ENCODE measurements around the gene IFITM1.
"Not testable (repeated sequence)": the region's sequence is repeated elsewhere in the genome, so short reads cannot be mapped to it uniquely, and the experiment has no call there.

The IFITM1 gene

GRCh38 chr11:311013-311748 is 2.7 kb upstream of the IFITM1 start:
- DNase-seq: not testable (repeated sequence)

GRCh38 chr11:312092-312816 is 1.6 kb upstream of the IFITM1 start:
- no peak for DNase-seq

DNA sequence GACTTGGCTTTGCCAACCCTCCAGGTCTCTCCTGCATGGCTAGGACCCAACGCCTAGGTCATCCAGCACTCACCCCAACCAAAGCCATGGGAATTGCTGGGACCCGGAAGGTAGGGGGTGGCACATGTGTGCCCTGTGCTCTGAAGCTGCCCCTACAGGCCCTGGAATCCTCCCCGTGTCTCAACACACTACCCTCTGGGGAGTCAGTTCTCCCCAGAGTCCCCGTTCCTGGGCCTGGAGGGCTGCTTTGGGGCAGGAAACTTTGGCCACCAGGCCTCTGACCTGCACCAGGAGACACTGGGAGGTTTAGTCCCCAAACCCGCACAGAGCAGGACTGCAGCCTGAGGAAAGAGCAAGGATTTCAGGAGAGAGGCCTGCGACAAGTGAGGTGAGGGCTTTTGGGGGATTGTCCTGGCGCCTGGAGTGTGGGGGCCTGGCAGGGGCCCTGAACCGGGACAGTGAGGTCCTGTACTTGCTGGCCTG is 495 bp upstream of the IFITM1 start:
- no peak for DNase-seq

DNA sequence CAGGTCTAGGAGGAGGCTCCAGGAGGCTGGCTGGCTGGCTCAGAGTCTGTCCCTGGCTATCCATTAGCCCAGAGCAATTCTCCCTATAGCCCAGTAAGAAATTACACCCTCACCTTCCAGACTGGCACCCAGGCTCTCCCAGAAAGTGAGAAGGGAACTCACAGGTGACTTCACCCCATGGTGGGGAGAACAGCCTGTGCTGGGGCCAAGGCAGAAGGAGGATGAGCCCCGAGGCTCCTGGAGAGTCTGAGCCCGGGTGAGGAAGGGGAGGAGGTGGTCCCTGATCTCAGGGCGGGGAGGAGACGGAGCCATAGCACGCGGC is 675 bp downstream of the IFITM1 start:
- DNase-seq: not testable (repeated sequence)

DNA sequence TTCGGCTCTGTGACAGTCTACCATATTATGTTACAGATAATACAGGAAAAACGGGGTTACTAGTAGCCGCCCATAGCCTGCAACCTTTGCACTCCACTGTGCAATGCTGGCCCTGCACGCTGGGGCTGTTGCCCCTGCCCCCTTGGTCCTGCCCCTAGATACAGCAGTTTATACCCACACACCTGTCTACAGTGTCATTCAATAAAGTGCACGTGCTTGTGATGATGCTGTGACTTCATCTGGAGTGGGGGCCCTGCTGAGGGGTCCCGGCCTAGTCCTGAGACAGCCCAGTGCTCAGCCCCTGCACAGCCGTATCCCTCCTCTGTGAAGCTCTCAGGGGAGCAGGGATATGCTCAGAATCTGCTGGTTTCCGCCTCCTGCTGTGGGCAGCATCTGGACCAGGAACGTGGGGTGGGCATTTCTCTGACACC is 1.2 kb downstream of the IFITM1 start:
- DNase-seq: no peak

GRCh38 chr11:315516-315994 is 1.7 kb downstream of the IFITM1 start:
- no peak for DNase-seq

DNA sequence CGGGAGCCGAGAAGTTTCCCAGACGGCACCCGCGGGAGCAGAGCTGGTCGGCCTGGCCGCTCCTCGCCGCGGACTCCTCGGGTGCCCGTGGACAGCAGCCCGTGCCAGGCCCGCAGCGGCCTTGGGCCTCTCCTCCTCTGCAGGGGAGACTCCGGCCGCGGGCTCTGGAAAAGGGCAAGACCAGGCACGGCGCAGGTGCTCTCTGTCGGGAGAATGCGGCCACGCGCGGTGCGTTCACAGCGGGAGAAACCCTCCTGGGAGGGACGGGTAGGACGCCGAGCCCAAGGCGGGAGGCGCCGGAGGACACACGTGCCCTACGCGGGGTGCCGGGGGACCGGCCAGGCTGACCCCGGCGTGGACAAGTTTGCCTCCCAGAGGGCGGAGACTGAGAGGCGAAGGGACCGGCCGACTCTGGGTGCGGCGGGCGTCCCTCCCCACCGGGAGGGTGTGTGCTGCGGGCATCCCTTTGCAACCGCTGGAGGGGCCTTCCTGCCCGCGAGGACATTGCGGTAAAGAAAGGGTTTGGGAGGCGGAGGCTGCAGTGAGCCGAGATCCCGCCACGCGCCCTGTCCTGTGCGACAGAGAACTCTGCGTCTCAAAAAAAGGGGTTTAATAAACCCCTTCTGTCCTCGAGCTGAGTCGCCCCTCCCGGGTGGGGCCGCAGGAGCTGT is 2.3 kb downstream of the IFITM1 start:
- no peak for DNase-seq

- no peak for DNase-seq
Measured at GRCh38 chr11:316891-317301, 3.1 kb downstream of the IFITM1 start.

- not testable (repeated sequence) for DNase-seq
Measured at GRCh38 chr11:317668-318404, 4.0 kb downstream of the IFITM1 start.

GRCh38 chr11:318405-319120 is 4.7 kb downstream of the IFITM1 start:
- DNase-seq: not testable (repeated sequence)

DNA sequence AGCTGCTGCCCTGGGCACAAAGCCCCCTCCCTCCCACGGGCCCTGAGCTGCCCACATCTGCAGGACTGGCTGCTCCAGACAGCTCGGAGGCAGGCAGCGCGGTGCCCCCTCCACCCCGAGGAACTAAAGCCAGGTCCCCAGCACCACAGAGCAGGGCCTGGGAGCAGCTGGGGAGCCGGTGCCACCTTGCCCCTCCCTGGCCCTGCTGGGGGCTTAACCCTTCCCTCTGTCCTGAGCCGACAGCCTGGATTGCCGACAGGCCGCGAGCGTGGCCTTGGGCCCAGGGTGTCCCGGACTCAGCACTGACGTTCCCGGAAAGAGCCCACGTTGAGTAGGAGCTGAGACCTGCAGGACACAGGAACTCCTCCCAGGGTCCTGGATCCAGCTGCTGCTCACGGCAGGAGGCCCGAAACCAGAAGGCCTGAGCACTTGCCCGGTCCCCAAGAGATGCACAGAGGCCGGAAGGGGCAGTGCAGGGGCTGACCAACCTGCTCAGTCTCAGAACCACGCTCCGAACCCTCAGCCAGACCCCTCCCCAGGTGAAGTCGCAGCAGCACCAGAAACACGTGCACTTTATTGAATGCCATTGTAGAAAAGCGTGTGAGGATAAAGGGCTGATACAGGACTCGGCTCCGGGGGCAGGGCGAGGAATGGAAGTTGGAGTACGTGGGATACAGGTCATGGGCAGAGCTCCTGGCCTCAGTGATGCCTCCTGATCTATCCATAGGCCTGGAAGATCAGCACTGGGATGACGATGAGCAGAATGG is 5.5 kb downstream of the IFITM1 start:
- DNase-seq: not testable (repeated sequence)

DNA sequence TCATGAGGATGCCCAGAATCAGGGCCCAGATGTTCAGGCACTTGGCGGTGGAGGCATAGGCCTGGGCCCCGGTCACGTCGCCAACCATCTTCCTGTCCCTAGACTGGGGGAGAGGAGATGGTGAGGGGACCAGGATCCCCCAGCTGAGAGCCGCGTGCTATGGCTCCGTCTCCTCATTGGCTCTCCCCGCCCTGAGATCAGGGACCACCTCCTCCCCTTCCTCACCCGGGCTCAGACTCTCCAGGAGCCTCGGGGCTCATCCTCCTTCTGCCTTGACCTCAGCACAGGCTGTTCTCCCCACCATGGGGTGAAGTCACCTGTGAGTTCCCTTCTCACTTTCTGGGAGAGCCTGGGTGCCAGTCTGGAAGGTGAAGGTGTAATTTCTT is 6.0 kb downstream of the IFITM1 start:
- not testable (repeated sequence) for DNase-seq

DNA sequence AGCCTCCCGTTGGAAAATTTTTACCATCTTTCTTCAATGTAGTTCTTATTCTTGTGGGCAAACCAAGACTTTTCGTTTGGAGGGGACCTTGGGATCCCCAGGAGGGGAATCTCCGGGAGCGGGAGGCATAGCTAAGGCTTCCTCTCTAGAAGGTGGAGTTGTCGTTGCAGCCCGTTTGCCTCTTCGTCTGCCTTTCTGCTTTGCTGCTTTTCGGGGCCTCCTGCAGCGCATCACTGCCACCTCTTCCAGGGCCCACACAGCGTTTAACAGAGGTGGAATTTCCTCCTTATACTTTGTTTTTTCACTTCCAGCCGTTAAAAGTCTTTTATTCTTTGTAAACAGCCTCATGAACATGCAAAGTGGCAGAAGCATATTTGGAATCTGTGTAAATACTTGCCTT is 10.3 kb downstream of the IFITM1 start:
- no peak for DNase-seq

DNA sequence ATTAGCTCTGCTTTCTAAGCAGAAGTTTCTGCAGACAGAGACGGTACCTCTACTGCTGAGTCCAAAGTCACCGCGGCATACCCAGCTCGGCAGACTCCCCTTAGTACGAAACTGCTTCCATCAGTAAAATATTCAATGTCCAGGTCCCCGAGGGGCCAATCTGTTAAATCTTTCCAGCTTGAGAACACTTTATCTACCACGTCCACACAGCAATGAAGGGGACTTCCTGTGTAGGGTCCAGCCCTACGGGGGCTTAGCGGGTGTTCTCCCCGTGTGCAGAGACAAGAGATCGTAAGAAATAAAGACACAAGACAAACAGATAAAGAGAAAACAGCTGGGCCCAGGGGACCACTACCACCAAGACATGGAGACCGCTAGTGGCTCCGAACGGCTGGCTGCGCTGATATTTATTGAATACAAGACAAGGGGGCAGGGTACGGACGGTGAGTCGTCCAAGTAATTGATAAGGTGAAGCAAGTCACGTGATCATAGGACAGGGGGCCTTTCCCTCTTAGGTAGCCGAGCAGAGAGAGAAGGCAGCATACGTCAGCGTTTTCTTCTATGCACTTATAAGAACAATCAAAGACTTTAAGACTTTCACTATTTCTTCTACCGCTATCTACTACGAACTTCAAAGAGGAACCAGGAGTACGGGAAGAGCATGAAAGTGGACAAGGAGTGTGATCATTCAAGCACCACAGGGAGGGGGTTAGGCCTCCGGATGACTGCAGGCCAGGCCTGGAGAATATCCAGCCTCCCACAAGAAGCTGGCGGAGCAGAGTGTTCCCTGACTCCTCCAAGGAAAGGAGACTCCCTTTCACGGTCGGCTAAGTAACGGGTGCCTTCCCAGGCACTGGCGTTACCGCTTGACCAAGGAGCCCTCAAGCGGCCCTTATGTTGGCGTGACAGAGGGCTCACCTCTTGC is 11.0 kb downstream of the IFITM1 start:
- not testable (repeated sequence) for DNase-seq

DNA sequence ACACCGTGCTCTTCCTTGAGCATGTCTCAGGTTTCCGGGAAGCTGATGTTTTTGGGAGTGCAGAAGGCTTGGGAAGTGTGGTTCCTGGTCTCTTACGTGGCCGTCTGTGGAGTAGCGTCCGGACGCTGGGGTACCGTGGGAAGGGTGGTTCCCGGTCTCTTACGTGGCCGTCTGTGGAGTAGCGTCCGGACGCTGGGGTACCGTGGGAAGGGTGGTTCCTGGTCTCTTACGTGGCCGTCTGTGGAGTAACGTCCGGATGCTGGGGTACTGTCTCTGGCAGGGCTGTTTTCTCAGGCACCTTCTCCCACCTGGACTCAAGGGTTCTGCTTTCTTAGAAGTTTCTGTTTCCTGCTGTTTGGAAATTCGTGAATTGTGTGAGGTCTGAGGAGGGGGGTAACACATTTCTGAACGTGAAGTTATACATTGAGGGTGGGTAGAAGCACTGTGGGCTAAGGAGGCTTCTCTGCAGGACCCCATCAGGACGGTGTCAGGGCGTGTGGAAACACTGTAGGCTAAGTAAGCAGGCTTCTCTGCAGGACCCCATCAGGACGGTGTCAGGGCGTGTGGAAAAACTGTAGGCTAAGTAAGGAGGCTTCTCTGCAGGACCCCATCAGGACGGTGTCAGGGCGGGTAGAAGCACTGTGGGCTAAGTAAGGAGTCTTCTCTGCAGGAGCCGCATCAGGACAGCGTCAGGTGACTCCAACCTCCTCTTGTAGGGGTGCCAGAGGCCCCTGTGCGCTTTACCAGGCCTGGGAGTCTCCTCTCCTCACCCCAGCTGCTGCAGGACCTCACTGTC is 12.2 kb downstream of the IFITM1 start:
- no peak for DNase-seq

DNA sequence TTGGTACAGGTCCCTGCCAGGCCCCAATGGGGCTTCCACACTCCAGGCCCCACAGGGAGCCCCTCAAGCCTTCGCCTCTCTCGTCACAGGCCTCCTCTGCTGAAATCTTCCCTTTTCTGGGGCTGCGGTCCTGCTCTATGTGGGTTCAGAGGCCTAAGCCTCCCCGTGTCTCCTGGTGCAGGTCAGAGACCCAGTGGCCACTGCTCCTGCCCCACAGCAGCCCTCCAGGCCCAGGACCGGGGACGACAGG is 12.7 kb downstream of the IFITM1 start:
- DNase-seq: no peak

GRCh38 chr11:326842-327580 is 13.2 kb downstream of the IFITM1 start:
- peak; percentile 42 for DNase-seq

DNA sequence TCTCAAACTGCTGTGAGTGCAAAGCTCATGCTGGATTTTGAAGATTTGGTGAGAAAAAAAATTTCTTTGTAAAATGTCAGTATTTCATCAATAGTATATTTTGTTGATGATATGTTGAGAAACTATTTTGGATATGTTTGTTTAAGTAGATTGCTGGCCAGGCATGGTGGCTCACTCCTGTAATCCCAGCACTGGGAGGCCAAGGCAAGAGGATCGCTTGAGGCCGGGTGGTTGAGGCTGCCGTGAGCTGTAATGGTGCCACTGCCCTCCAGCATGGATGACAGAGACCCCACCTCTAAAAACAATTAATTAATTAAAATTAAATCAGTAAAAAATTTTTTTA is 13.7 kb downstream of the IFITM1 start:
- DNase-seq: no peak

DNA sequence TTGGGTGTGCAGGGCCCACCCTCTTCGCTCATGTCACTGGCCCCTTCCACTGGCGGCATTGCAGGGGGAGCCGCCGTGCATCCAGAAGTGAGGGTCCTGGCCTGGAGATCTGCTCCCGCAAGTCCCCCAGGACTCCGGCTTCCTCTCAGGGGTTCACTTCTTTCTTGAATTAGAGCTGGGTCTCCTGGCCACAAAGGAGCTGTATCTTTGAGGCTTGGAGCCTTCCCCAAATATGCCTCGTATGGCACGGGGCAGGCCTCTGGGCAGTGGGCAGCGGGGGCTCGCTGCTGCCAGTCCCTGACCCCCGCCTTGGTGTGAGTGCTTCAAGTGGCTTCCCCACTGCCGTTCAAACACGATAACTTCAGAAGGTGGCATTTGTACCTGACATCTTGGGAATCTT is 14.2 kb downstream of the IFITM1 start:
- DNase-seq: no peak

Measured in fibroblast of skin of right quadriceps (primary cell).